IMR-90 (cell line): ENCODE data around the gene ERBB4. TPM values are rescaled to one million over a fixed set of nuclear protein-coding genes. Genes with fewer than 3 reads are reported as not detected.
A peak's percentile ranks its signal among the peaks of the same experiment; 100 is the strongest.

Source experiments
- ATAC-seq: fragments of 200-7000 bp; cut with Tn5 transposase; 2 replicates; pipeline ENCODE4 v1.9.1; 2020; ENCODE audit warnings: low read depth, mild to moderate bottlenecking, moderate library complexity
- BruUV-seq: library from RNA; stranded (reverse); fragments of 400-500 nt; replicated peaks from 2 replicates; lab custom pipeline; 2021; lab: Mats Ljungman, UMichigan
- CTCF ChIA-PET: fragments of 300-600 bp; formaldehyde crosslinking; extraction: SDS; loops from one replicate; lab custom pipeline; 2021; ENCODE audit warnings: antibody characterized with exemption; lab: Yijun Ruan, JAX
- POLR2A ChIA-PET: fragments of 300-600 bp; sonication (Branson Sonifier 250); formaldehyde crosslinking; loops from one replicate; lab custom pipeline; 2022; ENCODE audit warnings: antibody characterized with exemption; ENCODE audit not compliant: unreplicated experiment; lab: Charles Lee
- DNase-seq: peaks from one replicate; pipeline ENCODE4 v3.0.0; 2013
- H2AFZ ChIP-seq: replicated peaks from 2 replicates; pipeline ENCODE3; 2013; ENCODE audit warnings: low read length, mild to moderate bottlenecking; ENCODE audit not compliant: poor library complexity
- H2AK5ac ChIP-seq: 2 replicates; pipeline ENCODE4 v1.6.1; 2013; ENCODE audit warnings: low read depth, low read length, inconsistent platforms
- H2AK9ac ChIP-seq: replicated peaks from 2 replicates; pipeline ENCODE3; 2013; ENCODE audit warnings: mild to moderate bottlenecking, low read depth, low read length, moderate library complexity; ENCODE audit not compliant: poor library complexity
- H2BK120ac ChIP-seq: 2 replicates; pipeline ENCODE4 v1.6.1; 2013; ENCODE audit warnings: low read depth, low read length, inconsistent platforms
- H2BK15ac ChIP-seq: 3 replicates; pipeline ENCODE4 v1.6.1; 2013; ENCODE audit warnings: low read depth, low read length, inconsistent platforms
- H2BK20ac ChIP-seq: 2 replicates; pipeline ENCODE4 v1.6.1; 2013; ENCODE audit warnings: low read depth, mild to moderate bottlenecking, inconsistent platforms, low read length, moderate library complexity
- H2BK5ac ChIP-seq: 2 replicates; pipeline ENCODE4 v1.6.1; 2013; ENCODE audit warnings: mild to moderate bottlenecking, low read depth, low read length, inconsistent platforms; ENCODE audit not compliant: poor library complexity, severe bottlenecking
- H3K14ac ChIP-seq: replicated peaks from 2 replicates; pipeline ENCODE4 v1.6.1; 2013; ENCODE audit warnings: low read depth, low read length, inconsistent platforms
- H3K18ac ChIP-seq: 2 replicates; pipeline ENCODE4 v1.6.1; 2013; ENCODE audit warnings: low read depth, low read length, control low read depth
- H3K23ac ChIP-seq: 2 replicates; pipeline ENCODE4 v1.6.1; 2013; ENCODE audit warnings: low read depth, low read length, inconsistent platforms
- H3K27ac ChIP-seq: 2 replicates; pipeline ENCODE4 v1.5.1; 2013; ENCODE audit warnings: mild to moderate bottlenecking, control low read depth, low read length; ENCODE audit not compliant: insufficient read depth
- H3K27me3 ChIP-seq: 2 replicates; pipeline ENCODE4 v1.6.1; 2013; ENCODE audit warnings: low read length; ENCODE audit not compliant: control insufficient read depth, insufficient read depth
- H3K36me3 ChIP-seq: 2 replicates; pipeline ENCODE4 v1.6.1; 2013; ENCODE audit warnings: low read length, mixed read lengths; ENCODE audit not compliant: control insufficient read depth, insufficient read depth
- H3K4ac ChIP-seq: 2 replicates; pipeline ENCODE4 v1.6.1; 2013; ENCODE audit warnings: low read depth, low read length, inconsistent platforms
- H3K4me1 ChIP-seq: 2 replicates; pipeline ENCODE4 v1.6.1; 2013; ENCODE audit warnings: low read length, mixed read lengths; ENCODE audit not compliant: control insufficient read depth, insufficient read depth
- H3K4me2 ChIP-seq: 2 replicates; pipeline ENCODE4 v1.6.1; 2013; ENCODE audit warnings: low read depth, mild to moderate bottlenecking, control low read depth, low read length, moderate library complexity
- H3K4me3 ChIP-seq: 2 replicates; pipeline ENCODE4 v1.5.1; 2013; ENCODE audit warnings: low read depth, mild to moderate bottlenecking, control low read depth, low read length, moderate library complexity; ENCODE audit not compliant: insufficient read depth
- H3K56ac ChIP-seq: 2 replicates; pipeline ENCODE4 v1.6.1; 2013; ENCODE audit warnings: low read length, inconsistent platforms; ENCODE audit not compliant: insufficient read depth; ENCODE audit errors: extremely low read depth
- H3K79me1 ChIP-seq, 2 experiments: 2 replicates each; pipeline ENCODE4 v1.6.1; 2013; ENCODE audit warnings: low read length in 2 of 2, inconsistent platforms in 1 of 2, low read depth in 1 of 2
- H3K9ac ChIP-seq: 2 replicates; pipeline ENCODE4 v1.6.1; 2013; ENCODE audit warnings: low read depth, low read length, control low read depth
- H3K9me1 ChIP-seq: 2 replicates; pipeline ENCODE4 v1.6.1; 2013; ENCODE audit warnings: low read length, inconsistent platforms; ENCODE audit not compliant: insufficient read depth
- H3K9me3 ChIP-seq: 2 replicates; pipeline ENCODE4 v1.6.1; 2013; ENCODE audit warnings: low read length; ENCODE audit not compliant: control insufficient read depth, insufficient read depth
- H4K20me1 ChIP-seq: 2 replicates; pipeline ENCODE4 v1.6.1; 2013; ENCODE audit warnings: low read length, inconsistent platforms; ENCODE audit not compliant: insufficient read depth
- H4K5ac ChIP-seq: 2 replicates; pipeline ENCODE4 v1.6.1; 2013; ENCODE audit warnings: mild to moderate bottlenecking, low read depth, low read length, control low read depth
- H4K8ac ChIP-seq, 2 experiments: 2 replicates each; pipeline ENCODE4 v1.6.1; 2013; ENCODE audit warnings: low read depth in 2 of 2, low read length in 2 of 2, control low read depth in 1 of 2, inconsistent platforms in 1 of 2
- H4K91ac ChIP-seq: 2 replicates; pipeline ENCODE4 v1.6.1; 2013; ENCODE audit warnings: low read depth, low read length, inconsistent platforms; ENCODE audit not compliant: insufficient read depth
- BHLHE40 ChIP-seq: fragments of 150-350 bp; IDR thresholded peaks from 2 replicates; pipeline ENCODE4 v1.6.1; 2016; ENCODE audit warnings: mild to moderate bottlenecking, low read depth, low read length
- MAFK ChIP-seq: IDR thresholded peaks from 2 replicates; pipeline ENCODE4 v1.6.1; 2012; ENCODE audit warnings: low read depth, low read length, improper control_type of control experiment
- WGBS, 2 experiments: methylation state at CpG; one replicate each; pipeline versions ENCODE4 v1.1.5 to v1.1.7; 2013; ENCODE audit warnings: missing lambda C conversion rate in 2 of 2; ENCODE audit not compliant: insufficient read length in 1 of 2; ENCODE audit errors: extremely low coverage in 2 of 2; 5-methylcytosine and 5-hydroxymethylcytosine counted together
- dilution Hi-C: fragments of 300-500 bp; cut with HindIII; formaldehyde crosslinking; loops from one replicate; pipeline ENCODE4 v1.14.3; 2018; ENCODE audit warnings: low sequenced_read_pairs; ENCODE audit not compliant: unreplicated experiment
- in situ Hi-C: fragments of 300-500 bp; cut with MboI; formaldehyde crosslinking; loops from 3 replicates; pipeline ENCODE4 v1.14.3; 2019; ENCODE audit warnings: low sequenced_read_pairs, inconsistent platforms, mixed read lengths
- intact Hi-C: fragments of 100-400 bp; cut with micrococcal nuclease; formaldehyde crosslinking; loops from 2 replicates; pipeline ENCODE4 v1.10.0; 2022
- polyA plus RNA-seq, 3 experiments: library from polyadenylated mRNA; depleted of rRNA; stranded (reverse); fragments of >200 nt; gene quantifications; 2 replicates each; pipeline ENCODE4 v1.2.3, GENCODE V29; 2012; ENCODE audit warnings: low replicate concordance in 1 of 3
- total RNA-seq: library from RNA; depleted of rRNA; stranded (reverse); fragments of >200 nt; gene quantifications from 2 replicates; pipeline ENCODE4 v1.2.3, GENCODE V29; 2012
- TF ChIP-seq, protein P1 (sequence below): fragments of 150-350 bp; IDR thresholded peaks from 2 replicates; pipeline ENCODE4 v1.6.1; 2017; ENCODE audit warnings: mild to moderate bottlenecking, antibody characterized with exemption, low read length, low read depth

Gene ERBB4
- total and polyA plus RNA-seq, 2 of the 4 experiments (the other 2 are of a cell fraction), result not detected

DNA sequence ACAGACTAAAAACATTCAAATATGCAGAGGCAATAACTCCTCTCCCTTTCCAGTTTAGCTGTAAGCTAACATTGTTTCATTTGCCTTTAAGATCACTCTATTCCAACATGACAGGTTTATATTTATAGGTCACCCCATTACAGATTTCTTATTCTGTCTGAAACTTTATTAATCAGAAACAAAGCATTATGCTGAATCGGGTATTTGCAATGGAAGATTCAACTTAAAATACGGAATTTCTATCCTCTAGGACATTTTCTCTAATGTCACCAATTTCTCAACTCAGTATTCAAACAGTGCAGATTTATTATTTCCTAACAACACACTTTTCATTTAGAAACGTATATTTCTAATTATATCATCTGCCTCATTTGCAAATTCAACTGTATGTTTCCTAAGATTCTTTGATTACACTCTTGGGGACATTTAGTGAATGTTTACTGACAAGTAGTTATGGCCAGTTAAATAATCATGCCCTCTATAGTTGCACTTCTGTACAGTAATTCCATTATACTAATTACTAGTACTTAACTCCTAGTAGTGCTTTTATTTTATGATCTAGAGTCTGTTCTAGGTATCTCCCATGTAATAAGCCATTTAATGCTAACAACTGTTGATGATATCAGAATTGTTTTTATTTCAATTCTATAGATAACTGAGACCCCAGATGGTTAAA is 358.1 kb downstream of the ERBB4 start:
- no peak overlapping the region for H3K27ac ChIP-seq
- no CpG with 5 or more reads among the region's 3 CpGs for WGBS, 2 experiments
- H2AK9ac ChIP-seq, result no peak overlapping the region
- no peaks in the 10 kb centered on the region for H3K9me3 ChIP-seq
- no peak overlapping the region for H4K5ac ChIP-seq
- H3K9me1 ChIP-seq, result no peaks in the 10 kb centered on the region
- ChIA-PET POLR2A (no interaction called here), CTCF (no interaction called here)
- H2BK15ac ChIP-seq, result no peak overlapping the region
- no peak overlapping the region for H2AFZ ChIP-seq
- in situ Hi-C loops (no loop called here), dilution Hi-C loops (no loop called here), intact Hi-C loops (no loop called here)
- H4K8ac ChIP-seq, result no peak overlapping the region
- H3K9ac ChIP-seq, result no peak overlapping the region
- no peak overlapping the region for H3K4me3 ChIP-seq
- no peaks in the 10 kb centered on the region for H3K36me3 ChIP-seq
- no peak overlapping the region for H2BK120ac ChIP-seq
- H3K79me1 ChIP-seq, result no peaks in the 10 kb centered on the region
- H3K4me1 ChIP-seq, result no peaks in the 10 kb centered on the region
- no peak overlapping the region for H4K91ac ChIP-seq
- H3K18ac ChIP-seq, result no peak overlapping the region
- no peak overlapping the region for H3K14ac ChIP-seq
- DNase-seq (no peak), ATAC-seq (no peak)
- no peak overlapping the region for H3K56ac ChIP-seq
- no peak overlapping the region for H2AK5ac ChIP-seq
- no peak overlapping the region for H3K4me2 ChIP-seq
- H2BK20ac ChIP-seq, result no peak overlapping the region
- no peak overlapping the region for H3K4ac ChIP-seq
- no peak overlapping the region for H2BK5ac ChIP-seq
- TF ChIP-seq MAFK (peak; percentile 70), BHLHE40 (no peak)
- TF ChIP-seq, protein P1, sequence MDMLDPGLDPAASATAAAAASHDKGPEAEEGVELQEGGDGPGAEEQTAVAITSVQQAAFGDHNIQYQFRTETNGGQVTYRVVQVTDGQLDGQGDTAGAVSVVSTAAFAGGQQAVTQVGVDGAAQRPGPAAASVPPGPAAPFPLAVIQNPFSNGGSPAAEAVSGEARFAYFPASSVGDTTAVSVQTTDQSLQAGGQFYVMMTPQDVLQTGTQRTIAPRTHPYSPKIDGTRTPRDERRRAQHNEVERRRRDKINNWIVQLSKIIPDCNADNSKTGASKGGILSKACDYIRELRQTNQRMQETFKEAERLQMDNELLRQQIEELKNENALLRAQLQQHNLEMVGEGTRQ, result no peak
- no peak overlapping the region for H3K23ac ChIP-seq
- H3K27me3 ChIP-seq, result no peaks in the 10 kb centered on the region
- H4K20me1 ChIP-seq, result no peaks in the 10 kb centered on the region
- no TSS peak for BruUV-seq
